COLO829 (cell line): ENCODE measurements around the gene RHOU.

Source experiments
- DNase-seq: peaks from one replicate; pipeline ENCODE4 v3.0.0; 2012; ENCODE audit warnings: low spot score

RHOU gene

GRCh38 chr1:228737601-228738041 lies 2.3 kb downstream of the RHOU start:
- DNase-seq, result no peak

DNA sequence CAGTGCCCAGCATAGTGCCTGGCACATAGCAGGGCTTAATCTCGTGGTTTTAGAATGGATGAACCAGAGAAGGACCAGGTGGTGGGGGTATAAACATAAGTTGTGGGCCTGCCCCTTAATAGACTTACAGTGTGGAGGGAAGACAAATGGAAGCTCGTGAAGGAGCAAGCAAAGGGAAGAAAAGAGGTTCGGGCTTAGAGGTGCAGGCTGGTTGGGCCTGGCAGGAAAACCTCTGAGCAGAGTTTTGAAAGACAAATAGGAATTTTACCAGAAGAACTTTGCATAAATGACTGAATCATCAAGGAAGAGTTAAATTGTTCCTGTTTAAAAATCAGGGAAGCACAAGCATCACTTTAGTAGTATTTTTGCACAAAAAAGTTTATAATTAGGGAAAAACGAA lies 4.5 kb downstream of the RHOU start:
- DNase-seq, result no peak

DNA sequence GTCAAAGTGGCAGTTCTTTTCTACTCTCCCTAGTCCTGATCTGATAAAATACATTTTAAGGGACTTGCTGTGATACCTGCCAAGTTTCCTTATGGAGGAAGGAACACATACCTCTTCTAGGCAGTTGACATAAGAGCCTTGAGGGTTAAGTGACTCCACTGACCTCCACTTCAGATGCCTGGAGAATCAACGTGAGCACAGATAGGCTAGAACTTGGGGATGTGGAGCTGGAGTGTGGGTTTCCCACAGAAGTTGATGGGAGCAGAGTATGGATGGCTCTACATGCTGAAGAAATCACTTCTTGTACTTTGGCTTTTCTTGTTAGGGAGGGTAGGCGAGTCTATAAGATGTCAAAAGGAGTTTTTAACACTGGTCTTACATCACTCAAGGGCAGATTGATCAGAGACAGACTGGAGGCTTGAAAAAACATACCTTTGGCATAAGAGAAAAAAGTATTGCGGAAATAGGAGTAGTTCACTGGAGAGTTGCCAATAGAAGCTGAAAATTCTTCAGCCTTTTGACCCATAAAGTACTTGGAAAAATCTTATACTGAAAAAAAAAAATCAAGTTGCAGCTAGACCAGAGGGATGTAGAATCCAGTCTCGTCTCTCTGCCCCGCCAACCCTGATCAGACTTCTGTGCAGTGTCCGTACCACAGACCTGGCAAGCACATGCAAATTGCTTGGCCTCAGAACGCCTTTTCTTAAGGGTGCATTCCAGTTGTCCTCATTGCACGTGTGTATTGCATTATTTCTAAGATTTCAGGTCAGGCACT lies 5.5 kb downstream of the RHOU start:
- DNase-seq, result no peak

GRCh38 chr1:228742281-228742860 lies 7.1 kb downstream of the RHOU start:
- DNase-seq, result no peak

- no peak for DNase-seq
Measured at GRCh38 chr1:228743405-228743804, 8.1 kb downstream of the RHOU start.

GRCh38 chr1:228744356-228744755 lies 9.1 kb downstream of the RHOU start:
- no peak for DNase-seq

- DNase-seq, result no peak
Measured at GRCh38 chr1:228744918-228745317, 9.6 kb downstream of the RHOU start.

DNA sequence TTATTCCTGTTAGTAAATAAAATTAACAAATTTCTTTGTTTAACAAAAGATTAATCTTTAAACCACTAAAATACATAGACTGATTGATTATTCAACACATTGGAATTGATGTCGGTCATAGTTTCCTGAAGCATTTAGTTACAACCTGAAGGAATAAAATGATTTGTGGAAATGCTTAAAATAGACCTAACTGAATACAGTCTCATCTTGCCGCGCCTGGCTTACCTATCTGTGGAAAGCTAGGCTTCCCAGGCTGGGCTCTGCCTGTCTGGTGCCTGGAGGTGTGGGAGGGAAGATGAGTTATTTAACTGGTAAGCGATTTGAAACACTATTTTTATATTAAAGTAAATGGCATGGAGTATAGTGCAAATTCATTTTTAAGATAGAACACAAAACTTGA lies 10.2 kb downstream of the RHOU start:
- DNase-seq, result no peak

DNA sequence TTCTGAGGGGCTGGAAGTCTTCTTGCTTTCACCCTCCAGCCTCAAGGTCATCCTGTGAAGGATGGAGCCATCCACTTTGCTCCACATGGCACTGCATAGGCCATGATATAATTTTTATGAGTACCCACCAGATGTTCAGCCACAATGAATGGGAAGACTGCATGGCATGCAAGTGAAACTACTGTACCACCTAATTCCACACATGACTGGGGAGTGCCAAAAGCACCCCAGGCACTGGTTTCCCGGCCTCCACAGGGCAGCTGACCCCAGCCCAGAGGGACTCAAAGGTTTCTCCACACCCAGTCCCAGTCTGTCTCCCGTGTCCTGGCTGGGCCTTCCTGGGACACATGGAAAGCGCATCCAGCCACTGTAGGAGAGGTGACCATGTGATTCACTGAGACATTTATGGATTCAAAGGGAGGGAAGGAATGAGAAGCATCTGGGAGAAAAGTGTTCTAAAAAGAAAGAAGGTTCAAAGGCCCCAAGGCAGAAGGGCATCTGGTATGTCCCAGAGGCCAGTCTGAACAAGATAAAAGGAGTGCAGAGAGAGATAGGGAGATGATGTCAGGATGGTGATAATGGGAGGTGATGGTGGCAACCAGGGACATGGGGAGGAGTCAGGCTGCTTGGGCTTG lies 12.1 kb downstream of the RHOU start:
- DNase-seq, result no peak

GRCh38 chr1:228748029-228748428 lies 12.8 kb downstream of the RHOU start:
- DNase-seq, result no peak

- no peak for DNase-seq
Measured at GRCh38 chr1:228748431-228748830, 13.2 kb downstream of the RHOU start.

DNA sequence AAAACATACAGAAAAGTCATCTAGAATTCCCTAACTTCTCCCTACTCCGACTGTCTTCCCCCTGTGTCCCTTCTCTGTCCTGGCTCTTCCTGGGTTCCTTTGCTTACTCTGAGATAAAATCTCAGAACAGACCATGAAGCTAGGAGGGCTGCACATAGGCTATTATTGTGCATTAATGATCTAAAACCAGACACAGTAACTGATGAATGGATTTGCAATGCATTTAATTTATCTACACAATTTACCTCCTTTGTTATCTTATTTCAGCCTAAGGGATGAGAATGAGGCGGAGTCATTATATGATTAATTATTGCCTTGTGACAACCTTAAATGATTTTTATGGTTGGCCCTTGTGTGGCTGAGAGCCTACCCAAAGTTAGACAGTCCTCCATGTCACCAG lies 14.5 kb downstream of the RHOU start:
- DNase-seq, result no peak

GRCh38 chr1:228750915-228751314 lies 15.6 kb downstream of the RHOU start:
- no peak for DNase-seq

GRCh38 chr1:228751360-228752098 lies 16.2 kb downstream of the RHOU start:
- no peak for DNase-seq

GRCh38 chr1:228752258-228752657 lies 17.0 kb downstream of the RHOU start:
- no peak for DNase-seq

- DNase-seq, result no peak
Measured at GRCh38 chr1:228752675-228753265, 17.5 kb downstream of the RHOU start.

DNA sequence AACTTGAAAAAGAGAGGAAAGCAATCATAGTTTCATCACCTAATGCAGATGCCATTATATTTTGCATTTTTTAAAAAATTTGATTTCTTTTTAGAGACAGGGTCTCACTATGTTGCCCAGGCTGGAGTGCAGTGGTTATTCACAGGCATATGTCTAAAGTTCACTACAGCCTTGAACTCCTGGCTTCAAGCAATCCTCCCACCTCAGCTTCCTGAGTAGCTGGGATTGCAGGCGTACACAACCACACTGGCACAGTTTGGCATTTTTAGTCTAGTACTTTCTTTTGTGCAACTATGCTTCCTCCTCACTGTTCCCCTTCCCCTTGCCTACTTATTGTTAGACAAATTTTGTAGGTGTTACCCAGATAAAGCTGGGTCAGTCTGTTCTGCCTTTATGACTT lies 18.0 kb downstream of the RHOU start:
- DNase-seq, result no peak

- DNase-seq, result no peak
Measured at GRCh38 chr1:228753786-228754360, 18.6 kb downstream of the RHOU start.

DNA sequence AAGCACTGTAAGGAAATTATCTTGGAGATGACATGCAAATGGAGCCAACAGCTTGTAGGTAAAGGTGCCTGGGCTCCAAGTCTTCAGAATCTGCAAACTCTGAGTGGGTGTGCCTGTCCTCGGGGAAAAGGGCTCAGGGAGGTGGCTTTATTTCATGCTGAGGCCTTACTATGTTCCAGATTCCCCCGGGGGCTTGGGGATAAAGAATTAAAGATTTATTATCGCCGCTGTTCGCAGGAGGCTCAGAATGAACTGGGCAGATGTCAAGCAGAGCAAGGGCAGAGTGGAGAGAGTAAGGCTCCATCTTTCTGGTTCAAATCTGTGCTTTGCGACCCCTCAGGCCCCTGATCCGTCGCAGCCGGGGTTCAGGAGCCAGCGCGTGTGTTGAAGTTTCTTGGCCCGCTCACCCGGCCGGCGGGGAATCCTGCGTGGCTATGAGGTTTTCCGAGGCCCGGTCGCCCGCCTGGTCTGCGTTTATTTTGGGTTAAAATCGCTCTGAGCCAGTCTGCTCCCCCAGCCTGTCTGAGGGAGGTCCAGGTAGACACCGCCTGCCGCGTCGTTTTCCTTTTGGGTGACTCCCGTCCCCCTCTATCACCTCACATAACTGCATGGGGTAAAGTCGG lies 19.5 kb downstream of the RHOU start:
- no peak for DNase-seq

DNA sequence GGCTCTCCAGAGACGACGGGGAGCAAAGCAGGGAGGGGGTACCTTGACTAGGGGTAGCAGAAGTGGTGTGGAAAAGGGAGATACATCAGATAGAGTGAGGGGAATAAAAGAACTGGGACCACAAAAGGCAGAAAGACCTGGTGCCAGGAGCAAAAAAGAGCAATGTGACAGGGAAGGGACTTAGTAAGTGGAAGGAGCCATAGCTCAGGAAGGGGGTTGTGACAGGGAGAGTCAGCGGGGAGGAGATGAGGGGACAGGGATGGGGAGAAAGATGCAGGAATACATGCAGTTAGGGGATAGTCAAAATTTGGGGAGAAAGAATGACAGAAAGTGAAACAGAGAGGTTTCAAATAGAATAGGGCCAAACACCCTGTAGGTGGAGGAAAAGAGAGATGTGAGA lies 20.5 kb downstream of the RHOU start:
- no peak for DNase-seq

DNA sequence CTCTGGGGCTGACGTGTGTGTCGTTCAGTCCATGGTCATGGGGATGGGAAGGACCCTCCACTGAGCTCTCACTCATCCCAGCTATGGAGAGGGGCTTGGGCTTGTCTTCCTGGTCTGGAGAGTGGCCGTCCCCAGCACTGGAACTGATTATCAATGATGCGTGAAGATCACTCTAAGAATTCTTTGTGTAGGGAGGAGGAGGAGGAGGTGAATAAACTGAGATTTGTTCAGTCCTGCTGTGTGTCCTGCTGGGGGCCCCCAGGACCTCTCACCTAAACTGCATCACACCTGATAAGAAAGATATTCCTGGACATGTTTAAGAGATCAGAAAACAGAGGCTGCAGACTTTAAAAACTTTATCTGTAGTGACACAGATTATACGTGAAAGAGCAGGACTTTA lies 21.2 kb downstream of the RHOU start:
- DNase-seq, result no peak

DNA sequence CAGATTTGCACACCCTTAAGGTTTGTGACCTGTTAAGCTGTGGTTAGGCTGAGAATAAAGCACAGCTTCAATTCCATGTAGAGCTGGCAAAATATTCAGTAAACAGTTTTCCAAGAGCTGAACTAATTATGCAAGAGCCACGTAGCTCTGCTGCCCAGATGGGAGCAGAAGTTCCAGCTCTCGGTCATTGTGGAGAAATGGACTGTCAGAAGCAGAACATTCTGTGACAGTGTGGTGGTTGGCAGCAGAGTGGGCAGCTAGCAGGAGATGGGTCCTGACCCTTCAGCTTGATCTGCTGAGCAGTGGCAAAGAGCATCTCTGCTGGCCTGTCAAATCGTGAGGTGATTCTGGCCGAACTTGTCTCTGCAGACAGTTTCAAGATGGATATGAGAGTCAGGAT lies 23.2 kb downstream of the RHOU start:
- no peak for DNase-seq
